IPS-18c (cell line): ENCODE measurements around the gene AUTS2.
"Not testable (repeated sequence)": the region's sequence is repeated elsewhere in the genome, so short reads cannot be mapped to it uniquely, and the experiment has no call there.

ENCODE experiments used
- H3K4me3 ChIP-seq: 2 replicates; pipeline ENCODE4 v1.7.0; 2013; ENCODE audit warnings: low read depth, mild to moderate bottlenecking, low read length, moderate library complexity; ENCODE audit not compliant: insufficient read depth
- H3K9me3 ChIP-seq: one replicate; pipeline ENCODE4 v1.6.1; 2013; ENCODE audit warnings: mild to moderate bottlenecking, low read length, moderate library complexity; ENCODE audit not compliant: control insufficient read depth, insufficient read depth

Gene AUTS2

GRCh38 chr7:70355198-70356020 is 757.1 kb downstream of the AUTS2 start:
- no peaks in the 10 kb centered on the region for H3K9me3 ChIP-seq
- H3K4me3 ChIP-seq = no peak overlapping the region

- no peak overlapping the region for H3K4me3 ChIP-seq
- no peaks in the 10 kb centered on the region for H3K9me3 ChIP-seq
Observed at GRCh38 chr7:70356085-70356786, 758.0 kb downstream of the AUTS2 start.

GRCh38 chr7:70356787-70357328 is 758.6 kb downstream of the AUTS2 start:
- no peak overlapping the region for H3K4me3 ChIP-seq
- no peaks in the 10 kb centered on the region for H3K9me3 ChIP-seq

GRCh38 chr7:70360557-70360956 is 762.3 kb downstream of the AUTS2 start:
- H3K4me3 ChIP-seq = no peak overlapping the region
- H3K9me3 ChIP-seq = no peaks in the 10 kb centered on the region

GRCh38 chr7:70361821-70362220 is 763.5 kb downstream of the AUTS2 start:
- no peaks in the 10 kb centered on the region for H3K9me3 ChIP-seq
- H3K4me3 ChIP-seq = no peak overlapping the region

GRCh38 chr7:70364393-70364792 is 766.1 kb downstream of the AUTS2 start:
- not testable (repeated sequence) for H3K4me3 ChIP-seq, H3K9me3 ChIP-seq

- H3K4me3 ChIP-seq = no peak overlapping the region
- H3K9me3 ChIP-seq = no peaks in the 10 kb centered on the region
Observed at GRCh38 chr7:70371652-70372051, 773.4 kb downstream of the AUTS2 start.

GRCh38 chr7:70372768-70373515 is 774.7 kb downstream of the AUTS2 start:
- no peaks in the 10 kb centered on the region for H3K9me3 ChIP-seq
- no peak overlapping the region for H3K4me3 ChIP-seq

GRCh38 chr7:70374772-70375533 is 776.7 kb downstream of the AUTS2 start:
- H3K9me3 ChIP-seq = no peaks in the 10 kb centered on the region

GRCh38 chr7:70376561-70377031 is 778.3 kb downstream of the AUTS2 start:
- Histone ChIP-seq H3K9me3 (no peaks in the 10 kb centered on the region), H3K4me3 (no peak overlapping the region)

More at GRCh38 chr7:70374772-70375533, 776.7 kb downstream of the AUTS2 start:
- no peak overlapping the region for H3K4me3 ChIP-seq

- no peaks in the 10 kb centered on the region for H3K9me3 ChIP-seq
Observed at GRCh38 chr7:70377957-70378356, 779.7 kb downstream of the AUTS2 start.

GRCh38 chr7:70379210-70379609 is 780.9 kb downstream of the AUTS2 start:
- H3K9me3 ChIP-seq = no peaks in the 10 kb centered on the region
- no peak overlapping the region for H3K4me3 ChIP-seq

More at GRCh38 chr7:70377957-70378356, 779.7 kb downstream of the AUTS2 start:
- no peak overlapping the region for H3K4me3 ChIP-seq

GRCh38 chr7:70380421-70381015 is 782.2 kb downstream of the AUTS2 start:
- Histone ChIP-seq H3K9me3 (no peaks in the 10 kb centered on the region), H3K4me3 (no peak overlapping the region)

- Histone ChIP-seq H3K4me3 (no peak overlapping the region), H3K9me3 (no peaks in the 10 kb centered on the region)
Observed at GRCh38 chr7:70383066-70383782, 784.9 kb downstream of the AUTS2 start.

- no peak overlapping the region for H3K4me3 ChIP-seq
Observed at GRCh38 chr7:70384024-70384423, 785.7 kb downstream of the AUTS2 start.

GRCh38 chr7:70384891-70385290 is 786.6 kb downstream of the AUTS2 start:
- Histone ChIP-seq H3K9me3 (no peaks in the 10 kb centered on the region), H3K4me3 (no peak overlapping the region)

More at GRCh38 chr7:70384024-70384423, 785.7 kb downstream of the AUTS2 start:
- H3K9me3 ChIP-seq = no peaks in the 10 kb centered on the region
